Superior temporal gyrus (tissue), 1 donor: ENCODE measurements around the gene ADIRF.
"Not testable (repeated sequence)": the region's sequence is repeated elsewhere in the genome, so short reads cannot be mapped to it uniquely, and the experiment has no call there.

ENCODE experiments used
- DNase-seq: peaks from one replicate; pipeline ENCODE4 v3.0.0-alpha.2; 2016; ENCODE audit errors: extremely low spot score

The ADIRF gene

GRCh38 chr10:86968271-86968993, at the start of gene ADIRF:
Gene ADIRF, plus strand, starts transcription at chr10:86968482. Its CDS starts 63 bp downstream, at chr10:86968545.
- no peak for DNase-seq

GRCh38 chr10:86922553-86922961, 45.7 kb upstream of the ADIRF start:
- DNase-seq, result no peak

- DNase-seq, result peak; percentile 61
Measured at GRCh38 chr10:86929468-86930380, 38.6 kb upstream of the ADIRF start.

GRCh38 chr10:86931872-86932271, 36.4 kb upstream of the ADIRF start:
- DNase-seq, result no peak

GRCh38 chr10:86932674-86933073, 35.6 kb upstream of the ADIRF start:
- DNase-seq, result no peak

- DNase-seq, result not testable (repeated sequence)
Measured at GRCh38 chr10:86934162-86934711, 34.0 kb upstream of the ADIRF start.

- no peak for DNase-seq
Measured at GRCh38 chr10:86936661-86937501, 31.4 kb upstream of the ADIRF start.

GRCh38 chr10:86937502-86938154, 30.7 kb upstream of the ADIRF start:
- DNase-seq, result no peak

- no peak for DNase-seq
Measured at GRCh38 chr10:86938260-86938659, 30.0 kb upstream of the ADIRF start.

GRCh38 chr10:86940076-86940475, 28.2 kb upstream of the ADIRF start:
- DNase-seq, result not testable (repeated sequence)

GRCh38 chr10:86940677-86941076, 27.6 kb upstream of the ADIRF start:
- no peak for DNase-seq

GRCh38 chr10:86941426-86941825, 26.9 kb upstream of the ADIRF start:
- no peak for DNase-seq

- no peak for DNase-seq
Measured at GRCh38 chr10:86941991-86942421, 26.3 kb upstream of the ADIRF start.

GRCh38 chr10:86942441-86943315, 25.6 kb upstream of the ADIRF start:
- DNase-seq, result no peak

- no peak for DNase-seq
Measured at GRCh38 chr10:86943316-86944030, 24.8 kb upstream of the ADIRF start.

- no peak for DNase-seq
Measured at GRCh38 chr10:86944031-86944419, 24.3 kb upstream of the ADIRF start.

GRCh38 chr10:86944471-86944870, 23.8 kb upstream of the ADIRF start:
- DNase-seq, result no peak

GRCh38 chr10:86944907-86945306, 23.4 kb upstream of the ADIRF start:
- no peak for DNase-seq
